Body of pancreas (tissue), 4 donors: ENCODE measurements around the gene CMTM7.

Experiments
- POLR2A ChIP-seq, 3 donors: fragments of 450-650 bp; IDR thresholded peaks; one replicate each; pipeline ENCODE4 v1.6.1; 2016; ENCODE audit warnings: antibody characterized with exemption in 3 of 3, mild to moderate bottlenecking in 2 of 3
- TF ChIP-seq, protein P1 (sequence below), 7 experiments: fragments of 450-650 bp in 4 of 7; fragments of 200-600 bp in 3 of 7; sonication (generic) in 3 of 7; IDR thresholded peaks; one replicate each; pipeline ENCODE4 v1.5.1; 2016 to 2019; ENCODE audit warnings: antibody characterized with exemption in 7 of 7

DNA sequence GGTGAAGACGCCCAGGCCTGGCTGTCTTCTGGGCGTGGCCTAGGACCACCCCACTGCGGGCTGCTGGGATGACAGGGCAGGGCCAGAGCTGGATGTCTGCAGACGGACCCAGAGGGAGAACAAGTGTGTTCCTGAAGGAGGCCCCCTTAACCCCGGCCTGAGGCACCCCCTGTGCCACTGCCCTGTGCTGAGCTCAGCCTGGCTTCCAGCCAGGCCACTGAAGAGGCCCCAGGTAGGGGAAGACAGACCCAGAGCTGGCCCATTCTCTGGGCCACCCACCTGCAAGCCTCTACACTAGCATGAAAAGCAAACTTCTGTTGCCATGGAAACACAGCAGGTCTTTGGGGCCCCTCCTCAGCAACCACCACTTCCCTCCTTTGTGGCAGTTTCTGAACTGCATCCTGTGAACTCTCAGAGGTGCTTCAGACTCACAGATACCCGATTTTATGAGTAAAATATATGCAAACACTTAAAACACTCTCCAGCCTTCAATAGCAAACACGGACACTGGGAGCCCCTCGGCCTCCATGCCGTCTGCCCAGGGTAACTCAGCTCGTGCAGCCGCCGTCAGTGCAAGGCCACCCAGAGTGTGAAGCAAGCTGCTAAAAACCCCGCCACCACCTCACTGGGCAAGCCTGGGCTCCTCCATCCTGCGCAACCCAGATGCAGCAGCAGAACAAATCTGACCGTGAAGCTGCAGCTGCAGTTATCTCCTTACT is 68.5 kb downstream of the CMTM7 start:
- TF ChIP-seq, protein P1, sequence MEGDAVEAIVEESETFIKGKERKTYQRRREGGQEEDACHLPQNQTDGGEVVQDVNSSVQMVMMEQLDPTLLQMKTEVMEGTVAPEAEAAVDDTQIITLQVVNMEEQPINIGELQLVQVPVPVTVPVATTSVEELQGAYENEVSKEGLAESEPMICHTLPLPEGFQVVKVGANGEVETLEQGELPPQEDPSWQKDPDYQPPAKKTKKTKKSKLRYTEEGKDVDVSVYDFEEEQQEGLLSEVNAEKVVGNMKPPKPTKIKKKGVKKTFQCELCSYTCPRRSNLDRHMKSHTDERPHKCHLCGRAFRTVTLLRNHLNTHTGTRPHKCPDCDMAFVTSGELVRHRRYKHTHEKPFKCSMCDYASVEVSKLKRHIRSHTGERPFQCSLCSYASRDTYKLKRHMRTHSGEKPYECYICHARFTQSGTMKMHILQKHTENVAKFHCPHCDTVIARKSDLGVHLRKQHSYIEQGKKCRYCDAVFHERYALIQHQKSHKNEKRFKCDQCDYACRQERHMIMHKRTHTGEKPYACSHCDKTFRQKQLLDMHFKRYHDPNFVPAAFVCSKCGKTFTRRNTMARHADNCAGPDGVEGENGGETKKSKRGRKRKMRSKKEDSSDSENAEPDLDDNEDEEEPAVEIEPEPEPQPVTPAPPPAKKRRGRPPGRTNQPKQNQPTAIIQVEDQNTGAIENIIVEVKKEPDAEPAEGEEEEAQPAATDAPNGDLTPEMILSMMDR (IDR thresholded peaks at IDR 0.05), result no peak
- TF ChIP-seq POLR2A (IDR thresholded peaks at IDR 0.05), result no peak
